ENCODE results near the gene HADH. TPM values are rescaled to one million over a fixed set of nuclear protein-coding genes. Genes with fewer than 3 reads are reported as not detected.

The HADH gene
- total and polyA plus RNA-seq, 4 donors = 27.5 to 140 (median 94.3) TPM

DNA sequence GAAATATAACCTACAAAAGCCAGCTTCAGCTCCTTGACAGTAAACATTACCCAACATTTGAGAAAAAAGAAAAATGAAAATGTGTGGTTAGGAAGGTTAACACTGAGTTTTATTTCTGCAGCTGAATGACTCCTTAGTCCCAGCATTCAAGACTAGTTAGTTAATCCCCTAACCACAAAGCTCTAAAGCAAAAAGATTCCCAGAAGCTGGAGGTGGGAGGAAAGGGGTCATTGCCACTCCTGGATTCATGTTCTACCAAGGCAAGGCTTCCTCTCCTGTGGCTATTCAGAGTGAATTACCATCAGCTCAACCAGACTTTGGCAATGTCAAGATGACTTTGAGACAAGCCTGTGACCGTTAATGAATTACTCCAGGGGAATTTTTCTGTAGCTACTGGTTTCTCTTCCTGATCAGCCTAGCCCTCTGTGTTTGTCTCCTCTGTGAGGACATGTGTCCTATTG lies 63.6 kb downstream of the HADH start:
- Histone ChIP-seq H3K4me3 (ENCODE audit: low read depth in 1 of 3, low read length in 3 of 3) (no peak overlapping the region), H3K9me3 (ENCODE audit: control insufficient read depth in 4 of 4, low read length in 3 of 4) (no peaks in the 10 kb centered on the region), H3K4me1 (ENCODE audit: control insufficient read depth in 4 of 4, insufficient read depth in 4 of 4, low read length in 3 of 4) (no peaks in the 10 kb centered on the region), H3K27ac (ENCODE audit: low read depth in 1 of 2, low read length in 2 of 2) (no peak overlapping the region), H3K36me3 (ENCODE audit: control insufficient read depth in 4 of 4, insufficient read depth in 3 of 4, low read depth in 1 of 4, low read length in 3 of 4) (peaks cover 0 to 1% (median 0%) of the 10 kb centered on the region in 4 donors), H3K27me3 (ENCODE audit: control insufficient read depth in 4 of 4, insufficient read depth in 4 of 4, low read length in 3 of 4) (no peaks in the 10 kb centered on the region), H3K9ac (ENCODE audit: low read depth in 1 of 2, low read length in 2 of 2) (no peak overlapping the region)
- TF ChIP-seq GABPA (IDR thresholded peaks at IDR 0.05 in 1 of 2, conservative IDR thresholded peaks at IDR 0.05 in 1 of 2) (no peak), JUND (IDR thresholded peaks at IDR 0.05) (no peak), FOXA1 (IDR thresholded peaks at IDR 0.05) (no peak), EGR1 (IDR thresholded peaks at IDR 0.05; ENCODE audit: low read depth in 2 of 2) (no peak), HNF4A (conservative IDR thresholded peaks at IDR 0.05) (no peak), TAF1 (conservative IDR thresholded peaks at IDR 0.05) (no peak), FOXA2 (IDR thresholded peaks at IDR 0.05) (no peak), YY1 (IDR thresholded peaks at IDR 0.05) (no peak), HNF4G (IDR thresholded peaks at IDR 0.05) (no peak), SP1 (IDR thresholded peaks at IDR 0.05) (no peak), NR2F2 (IDR thresholded peaks at IDR 0.05) (no peak), RAD21 (IDR thresholded peaks at IDR 0.05) (no peak), RXRA (IDR thresholded peaks at IDR 0.05) (no peak)
- TF ChIP-seq, protein P1, sequence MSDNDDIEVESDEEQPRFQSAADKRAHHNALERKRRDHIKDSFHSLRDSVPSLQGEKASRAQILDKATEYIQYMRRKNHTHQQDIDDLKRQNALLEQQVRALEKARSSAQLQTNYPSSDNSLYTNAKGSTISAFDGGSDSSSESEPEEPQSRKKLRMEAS (IDR thresholded peaks at IDR 0.05) = no peak
- TF ChIP-seq, protein P2, sequence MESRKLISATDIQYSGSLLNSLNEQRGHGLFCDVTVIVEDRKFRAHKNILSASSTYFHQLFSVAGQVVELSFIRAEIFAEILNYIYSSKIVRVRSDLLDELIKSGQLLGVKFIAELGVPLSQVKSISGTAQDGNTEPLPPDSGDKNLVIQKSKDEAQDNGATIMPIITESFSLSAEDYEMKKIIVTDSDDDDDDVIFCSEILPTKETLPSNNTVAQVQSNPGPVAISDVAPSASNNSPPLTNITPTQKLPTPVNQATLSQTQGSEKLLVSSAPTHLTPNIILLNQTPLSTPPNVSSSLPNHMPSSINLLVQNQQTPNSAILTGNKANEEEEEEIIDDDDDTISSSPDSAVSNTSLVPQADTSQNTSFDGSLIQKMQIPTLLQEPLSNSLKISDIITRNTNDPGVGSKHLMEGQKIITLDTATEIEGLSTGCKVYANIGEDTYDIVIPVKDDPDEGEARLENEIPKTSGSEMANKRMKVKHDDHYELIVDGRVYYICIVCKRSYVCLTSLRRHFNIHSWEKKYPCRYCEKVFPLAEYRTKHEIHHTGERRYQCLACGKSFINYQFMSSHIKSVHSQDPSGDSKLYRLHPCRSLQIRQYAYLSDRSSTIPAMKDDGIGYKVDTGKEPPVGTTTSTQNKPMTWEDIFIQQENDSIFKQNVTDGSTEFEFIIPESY (IDR thresholded peaks at IDR 0.05) = no peak
- TF ChIP-seq, protein P3, sequence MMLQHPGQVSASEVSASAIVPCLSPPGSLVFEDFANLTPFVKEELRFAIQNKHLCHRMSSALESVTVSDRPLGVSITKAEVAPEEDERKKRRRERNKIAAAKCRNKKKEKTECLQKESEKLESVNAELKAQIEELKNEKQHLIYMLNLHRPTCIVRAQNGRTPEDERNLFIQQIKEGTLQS (IDR thresholded peaks at IDR 0.05) = no peak
- TF ChIP-seq, protein P4, sequence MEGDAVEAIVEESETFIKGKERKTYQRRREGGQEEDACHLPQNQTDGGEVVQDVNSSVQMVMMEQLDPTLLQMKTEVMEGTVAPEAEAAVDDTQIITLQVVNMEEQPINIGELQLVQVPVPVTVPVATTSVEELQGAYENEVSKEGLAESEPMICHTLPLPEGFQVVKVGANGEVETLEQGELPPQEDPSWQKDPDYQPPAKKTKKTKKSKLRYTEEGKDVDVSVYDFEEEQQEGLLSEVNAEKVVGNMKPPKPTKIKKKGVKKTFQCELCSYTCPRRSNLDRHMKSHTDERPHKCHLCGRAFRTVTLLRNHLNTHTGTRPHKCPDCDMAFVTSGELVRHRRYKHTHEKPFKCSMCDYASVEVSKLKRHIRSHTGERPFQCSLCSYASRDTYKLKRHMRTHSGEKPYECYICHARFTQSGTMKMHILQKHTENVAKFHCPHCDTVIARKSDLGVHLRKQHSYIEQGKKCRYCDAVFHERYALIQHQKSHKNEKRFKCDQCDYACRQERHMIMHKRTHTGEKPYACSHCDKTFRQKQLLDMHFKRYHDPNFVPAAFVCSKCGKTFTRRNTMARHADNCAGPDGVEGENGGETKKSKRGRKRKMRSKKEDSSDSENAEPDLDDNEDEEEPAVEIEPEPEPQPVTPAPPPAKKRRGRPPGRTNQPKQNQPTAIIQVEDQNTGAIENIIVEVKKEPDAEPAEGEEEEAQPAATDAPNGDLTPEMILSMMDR (IDR thresholded peaks at IDR 0.05; ENCODE audit: low read depth, low read length, missing input control) = no peak
- TF ChIP-seq, protein P5, sequence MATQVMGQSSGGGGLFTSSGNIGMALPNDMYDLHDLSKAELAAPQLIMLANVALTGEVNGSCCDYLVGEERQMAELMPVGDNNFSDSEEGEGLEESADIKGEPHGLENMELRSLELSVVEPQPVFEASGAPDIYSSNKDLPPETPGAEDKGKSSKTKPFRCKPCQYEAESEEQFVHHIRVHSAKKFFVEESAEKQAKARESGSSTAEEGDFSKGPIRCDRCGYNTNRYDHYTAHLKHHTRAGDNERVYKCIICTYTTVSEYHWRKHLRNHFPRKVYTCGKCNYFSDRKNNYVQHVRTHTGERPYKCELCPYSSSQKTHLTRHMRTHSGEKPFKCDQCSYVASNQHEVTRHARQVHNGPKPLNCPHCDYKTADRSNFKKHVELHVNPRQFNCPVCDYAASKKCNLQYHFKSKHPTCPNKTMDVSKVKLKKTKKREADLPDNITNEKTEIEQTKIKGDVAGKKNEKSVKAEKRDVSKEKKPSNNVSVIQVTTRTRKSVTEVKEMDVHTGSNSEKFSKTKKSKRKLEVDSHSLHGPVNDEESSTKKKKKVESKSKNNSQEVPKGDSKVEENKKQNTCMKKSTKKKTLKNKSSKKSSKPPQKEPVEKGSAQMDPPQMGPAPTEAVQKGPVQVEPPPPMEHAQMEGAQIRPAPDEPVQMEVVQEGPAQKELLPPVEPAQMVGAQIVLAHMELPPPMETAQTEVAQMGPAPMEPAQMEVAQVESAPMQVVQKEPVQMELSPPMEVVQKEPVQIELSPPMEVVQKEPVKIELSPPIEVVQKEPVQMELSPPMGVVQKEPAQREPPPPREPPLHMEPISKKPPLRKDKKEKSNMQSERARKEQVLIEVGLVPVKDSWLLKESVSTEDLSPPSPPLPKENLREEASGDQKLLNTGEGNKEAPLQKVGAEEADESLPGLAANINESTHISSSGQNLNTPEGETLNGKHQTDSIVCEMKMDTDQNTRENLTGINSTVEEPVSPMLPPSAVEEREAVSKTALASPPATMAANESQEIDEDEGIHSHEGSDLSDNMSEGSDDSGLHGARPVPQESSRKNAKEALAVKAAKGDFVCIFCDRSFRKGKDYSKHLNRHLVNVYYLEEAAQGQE (IDR thresholded peaks at IDR 0.05) = no peak
- DNase-seq (ENCODE audit: low spot score) = no peak
- 67% methylated on average over 1 of the region's 1 CpG for WGBS

Data from liver (tissue), 9 donors.